Gastroesophageal sphincter (tissue), 3 donors: ENCODE data around the gene FN1.

Source experiments
- EP300 ChIP-seq: sonication (generic); formaldehyde crosslinking; IDR thresholded peaks from one replicate; pipeline ENCODE4 v1.6.1; 2017; ENCODE audit warnings: antibody characterized with exemption, mild to moderate bottlenecking
- POLR2A ChIP-seq, 2 donors: fragments of 450-650 bp; IDR thresholded peaks; one replicate each; pipeline ENCODE4 v1.6.1; 2017; ENCODE audit warnings: antibody characterized with exemption in 2 of 2, mild to moderate bottlenecking in 2 of 2, moderate library complexity in 1 of 2
- POLR2AphosphoS5 ChIP-seq: sonication (generic); formaldehyde crosslinking; IDR thresholded peaks from one replicate; pipeline ENCODE4 v1.6.1; 2017; ENCODE audit warnings: antibody characterized with exemption
- TF ChIP-seq, protein P1 (sequence below), 4 experiments: fragments of 200-600 bp in 2 of 4; fragments of 450-650 bp in 2 of 4; sonication (generic) in 1 of 4; IDR thresholded peaks; one replicate each; pipeline ENCODE4 v1.5.1; 2017 to 2019; ENCODE audit warnings: antibody characterized with exemption in 4 of 4, mild to moderate bottlenecking in 2 of 4, moderate library complexity in 2 of 4

DNA sequence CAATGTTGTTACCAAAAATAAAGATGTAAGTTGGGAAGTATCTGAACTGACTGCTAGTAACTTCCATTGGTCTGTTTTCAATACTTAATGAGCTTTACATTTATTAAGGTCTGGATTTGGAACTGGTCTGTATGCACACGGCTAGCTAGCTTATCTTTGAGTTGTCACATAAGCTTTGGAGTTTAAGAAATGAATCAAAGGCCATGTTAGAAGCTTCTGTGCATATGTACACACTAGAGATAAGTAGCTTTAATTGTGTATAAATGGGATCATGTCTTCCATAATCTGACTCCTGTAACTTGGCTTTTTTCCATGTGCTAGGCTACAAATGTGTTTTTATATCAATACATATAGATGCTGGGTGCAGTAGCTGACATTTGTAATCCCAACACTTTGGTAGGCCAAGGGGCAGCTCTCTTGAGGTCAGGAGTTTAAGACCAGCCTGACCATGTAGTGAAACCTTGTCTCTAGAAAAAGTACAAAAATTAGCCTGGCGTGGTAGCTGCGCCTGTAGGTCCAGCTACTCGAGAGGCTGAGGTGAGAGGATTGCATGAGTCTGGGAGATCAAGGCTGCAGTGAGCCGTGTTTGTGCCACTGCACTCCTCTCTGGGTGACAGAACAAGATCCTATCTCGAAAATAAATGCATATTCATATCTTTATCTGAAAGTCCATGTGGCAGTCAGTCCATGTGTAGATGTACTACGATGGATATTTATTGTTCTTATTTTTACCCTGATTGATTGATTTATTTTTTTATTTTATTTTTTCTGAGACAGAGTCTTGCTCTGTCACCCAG lies 96.8 kb downstream of the FN1 start:
- TF ChIP-seq POLR2AphosphoS5 (no peak), POLR2A (IDR thresholded peaks at IDR 0.05) (no peak), EP300 (no peak)
- TF ChIP-seq, protein P1, sequence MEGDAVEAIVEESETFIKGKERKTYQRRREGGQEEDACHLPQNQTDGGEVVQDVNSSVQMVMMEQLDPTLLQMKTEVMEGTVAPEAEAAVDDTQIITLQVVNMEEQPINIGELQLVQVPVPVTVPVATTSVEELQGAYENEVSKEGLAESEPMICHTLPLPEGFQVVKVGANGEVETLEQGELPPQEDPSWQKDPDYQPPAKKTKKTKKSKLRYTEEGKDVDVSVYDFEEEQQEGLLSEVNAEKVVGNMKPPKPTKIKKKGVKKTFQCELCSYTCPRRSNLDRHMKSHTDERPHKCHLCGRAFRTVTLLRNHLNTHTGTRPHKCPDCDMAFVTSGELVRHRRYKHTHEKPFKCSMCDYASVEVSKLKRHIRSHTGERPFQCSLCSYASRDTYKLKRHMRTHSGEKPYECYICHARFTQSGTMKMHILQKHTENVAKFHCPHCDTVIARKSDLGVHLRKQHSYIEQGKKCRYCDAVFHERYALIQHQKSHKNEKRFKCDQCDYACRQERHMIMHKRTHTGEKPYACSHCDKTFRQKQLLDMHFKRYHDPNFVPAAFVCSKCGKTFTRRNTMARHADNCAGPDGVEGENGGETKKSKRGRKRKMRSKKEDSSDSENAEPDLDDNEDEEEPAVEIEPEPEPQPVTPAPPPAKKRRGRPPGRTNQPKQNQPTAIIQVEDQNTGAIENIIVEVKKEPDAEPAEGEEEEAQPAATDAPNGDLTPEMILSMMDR (IDR thresholded peaks at IDR 0.05): no peak
